ENCODE data around the gene MADCAM1. TPM values are rescaled to one million over a fixed set of nuclear protein-coding genes. Genes with fewer than 3 reads are reported as not detected.
A peak's percentile ranks its signal among the peaks of the same experiment; 100 is the strongest.

The MADCAM1 gene
- total RNA-seq, 2 experiments from 2014 or later = 0.20 to 0.22 TPM

DNA sequence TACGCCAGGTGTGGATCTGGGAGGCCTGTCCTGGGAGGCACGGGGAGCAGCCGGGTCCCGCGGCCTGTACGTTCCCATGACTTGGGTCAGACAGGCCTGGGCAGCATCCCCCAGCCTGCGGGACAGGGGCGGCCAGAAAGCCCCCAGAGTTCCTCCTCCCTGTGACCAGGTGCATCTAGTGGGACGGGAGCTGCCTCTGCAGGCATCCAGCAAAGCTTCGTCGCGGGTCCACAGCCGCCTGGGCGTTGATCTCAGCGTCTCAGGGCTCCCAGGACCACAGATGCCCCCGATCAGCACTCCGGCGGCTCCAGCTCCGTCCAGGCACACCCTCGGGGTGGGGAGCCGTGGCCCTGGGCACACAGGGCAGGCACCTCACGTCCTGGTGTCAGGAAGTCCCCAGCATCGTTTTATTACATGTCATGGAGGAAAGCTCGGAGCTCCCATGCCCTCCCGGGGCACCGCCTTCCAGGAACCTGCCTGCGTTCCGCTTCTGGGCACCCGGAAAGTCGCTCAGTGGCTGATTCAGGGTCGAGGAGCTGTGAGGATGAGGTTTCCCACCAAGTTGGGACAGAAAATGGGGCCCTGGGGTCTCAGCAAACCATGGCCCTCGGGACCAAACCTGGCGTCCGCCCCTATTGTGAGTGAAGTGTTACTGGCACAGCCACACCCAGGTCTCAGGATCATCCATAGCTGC, 46.0 kb downstream of the MADCAM1 start:
- Mint-ChIP-seq H3K9me3 (no peaks in the 10 kb centered on the region), H3K27me3 (no peaks in the 10 kb centered on the region), H3K4me1 (ENCODE audit: low read depth) (peaks cover 17% of the 10 kb centered on the region), H3K4me3 (no peak overlapping the region), H3K36me3 (ENCODE audit: low read depth) (peaks cover 6% of the 10 kb centered on the region), H3K27ac (no peak overlapping the region)
- DNase-seq = no peak
- no peak for TF ChIP-seq CTCF (IDR thresholded peaks at IDR 0.05)
- CTCF ChIA-PET = interaction anchor here (1.4 to 2.7 kb wide), 2 partner anchors 10 to 31 kb away, joined by 4 to 16 read pairs; partner anchors contain the start of gene CDC34
- intact Hi-C loops (cut with micrococcal nuclease) = no loop called here
- POLR2A ChIA-PET = interaction anchor here (1.1 to 1.7 kb wide), 3 partner anchors 9 to 15 kb away, joined by 5 to 7 read pairs (median 5); no protein-coding TSS in a partner anchor
- no peak for ATAC-seq

GRCh38 chr19:543910-544608, 47.8 kb downstream of the MADCAM1 start, which contains the start of gene GZMM:
Gene GZMM, plus strand, starts transcription at chr19:544053. Its CDS starts 19 bp downstream, at chr19:544072.
- peak within 1 kb of the TSS; percentile 94 for H3K27ac Mint-ChIP-seq
- no peaks in the 10 kb centered on the region for H3K27me3 Mint-ChIP-seq
- no peaks in the 10 kb centered on the region for H3K9me3 Mint-ChIP-seq
- CTCF ChIA-PET = no interaction called here
- peaks cover 9% of the 10 kb centered on the region for H3K36me3 Mint-ChIP-seq (ENCODE audit: low read depth)
- peak within 1 kb of the TSS; percentile 85 for H3K4me3 Mint-ChIP-seq
- DNase-seq = peak; percentile 88
- no peak for TF ChIP-seq CTCF (IDR thresholded peaks at IDR 0.05)
- intact Hi-C loops (cut with micrococcal nuclease) = no loop called here
- H3K4me1 Mint-ChIP-seq (ENCODE audit: low read depth) = peaks cover 20% of the 10 kb centered on the region
- POLR2A ChIA-PET = interaction anchor here (0.7 to 1.4 kb wide), 2 partner anchors 8 to 83 kb away, joined by 3 read pairs; no protein-coding TSS in a partner anchor
- peak; percentile 94 for ATAC-seq

- H3K27ac Mint-ChIP-seq = no peak overlapping the region
- peaks cover 9% of the 10 kb centered on the region for H3K36me3 Mint-ChIP-seq (ENCODE audit: low read depth)
- intact Hi-C loops (cut with micrococcal nuclease) = no loop called here
- ChIA-PET CTCF (no interaction called here), POLR2A (interaction anchor here (1.4 to 1.7 kb wide), 2 partner anchors 19 to 25 kb away, joined by 3 to 7 read pairs; partner anchors contain the start of gene BSG)
- ATAC-seq = no peak
- no peak for TF ChIP-seq CTCF (IDR thresholded peaks at IDR 0.05)
- H3K27me3 Mint-ChIP-seq = no peaks in the 10 kb centered on the region
- no peak overlapping the region for H3K4me3 Mint-ChIP-seq
- H3K4me1 Mint-ChIP-seq (ENCODE audit: low read depth) = peaks cover 20% of the 10 kb centered on the region
- no peak for DNase-seq
- H3K9me3 Mint-ChIP-seq = no peaks in the 10 kb centered on the region
These were observed 50.8 kb downstream of the MADCAM1 start for GRCh38 chr19:547117-547516.

DNA sequence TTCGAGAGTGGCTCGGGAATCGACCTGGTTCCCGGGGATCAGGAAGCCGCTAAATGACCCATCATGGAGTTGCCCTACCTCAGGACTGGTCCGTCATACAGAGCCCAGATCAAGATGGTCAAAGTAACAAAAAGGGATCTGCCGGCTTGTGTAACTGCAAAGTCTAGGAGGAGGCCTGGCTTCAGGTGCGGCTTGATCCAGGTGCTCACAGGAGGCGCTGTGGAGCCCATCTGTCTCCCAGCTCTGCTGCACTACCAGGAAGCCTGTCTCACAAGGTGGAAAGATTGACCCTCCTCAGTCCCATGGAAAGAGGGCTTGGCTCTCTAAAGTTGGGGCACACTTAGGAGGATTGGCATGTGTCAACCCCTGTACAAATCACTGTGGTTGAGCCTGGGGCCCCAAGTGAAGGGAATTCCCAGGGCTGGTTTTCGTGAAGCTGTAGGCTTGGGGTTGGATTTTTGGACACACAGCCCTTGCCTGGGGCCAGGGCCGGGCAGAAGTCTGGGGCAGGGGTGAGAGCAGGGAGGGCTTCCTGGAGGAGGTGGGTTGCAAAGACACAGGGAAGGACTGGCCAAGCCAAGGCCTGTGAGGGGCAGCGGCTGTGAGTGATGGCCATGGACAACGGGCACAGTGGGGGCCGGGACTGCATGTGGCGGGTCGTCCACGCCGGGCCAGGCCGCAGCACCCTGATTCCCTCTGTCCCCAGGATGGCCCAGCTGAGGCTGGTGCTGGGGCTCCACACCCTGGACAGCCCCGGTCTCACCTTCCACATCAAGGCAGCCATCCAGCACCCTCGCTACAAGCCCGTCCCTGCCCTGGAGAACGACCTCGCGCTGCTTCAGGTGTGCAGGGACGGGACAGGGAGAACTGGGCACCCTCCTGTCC, 51.8 kb downstream of the MADCAM1 start:
- no peaks in the 10 kb centered on the region for H3K9me3 Mint-ChIP-seq
- H3K27me3 Mint-ChIP-seq = no peaks in the 10 kb centered on the region
- H3K27ac Mint-ChIP-seq = no peak overlapping the region
- H3K4me1 Mint-ChIP-seq (ENCODE audit: low read depth) = peaks cover 20% of the 10 kb centered on the region
- H3K36me3 Mint-ChIP-seq (ENCODE audit: low read depth) = peaks cover 9% of the 10 kb centered on the region
- ChIA-PET CTCF (interaction anchor here (0.7 kb wide), 1 partner anchor 36 kb away, joined by 3 read pairs; no protein-coding TSS in a partner anchor), POLR2A (interaction anchor here (0.6 kb wide), 1 partner anchor 37 kb away, joined by 3 read pairs; no protein-coding TSS in a partner anchor)
- intact Hi-C loops (cut with micrococcal nuclease) = no loop called here
- ATAC-seq = no peak
- no peak for TF ChIP-seq CTCF (IDR thresholded peaks at IDR 0.05)
- DNase-seq = no peak
- H3K4me3 Mint-ChIP-seq = no peak overlapping the region

Measured in activated CD8-positive, alpha-beta T cell treated with anti-CD3 and anti-CD28 coated beads for 36 hours (primary cell).